GM21825 (cell line): ENCODE data around the gene DCC.
"Not testable (repeated sequence)": the region's sequence is repeated elsewhere in the genome, so short reads cannot be mapped to it uniquely, and the experiment has no call there.

Experiments used
- ATAC-seq: cut with Tn5 transposase; IDR thresholded peaks from one replicate; pipeline ENCODE4 v1.9.1; 2021; ENCODE audit warnings: mild to moderate bottlenecking, moderate library complexity; ENCODE audit not compliant: unreplicated experiment

Gene DCC

GRCh38 chr18:52345428-52345827, 5.4 kb downstream of the DCC start:
- no peak for ATAC-seq

- ATAC-seq = no peak
Observed at GRCh38 chr18:52348209-52348608, 8.2 kb downstream of the DCC start.

GRCh38 chr18:52349498-52349897, 9.5 kb downstream of the DCC start:
- no peak for ATAC-seq

- ATAC-seq = no peak
Observed at GRCh38 chr18:52352920-52353319, 12.9 kb downstream of the DCC start.

GRCh38 chr18:52353589-52353988, 13.6 kb downstream of the DCC start:
- ATAC-seq = no peak

- ATAC-seq = no peak
Observed at GRCh38 chr18:52363861-52364260, 23.9 kb downstream of the DCC start.

GRCh38 chr18:52366851-52367250, 26.9 kb downstream of the DCC start:
- not testable (repeated sequence) for ATAC-seq

- no peak for ATAC-seq
Observed at GRCh38 chr18:52367953-52368742, 28.2 kb downstream of the DCC start.

GRCh38 chr18:52370841-52371240, 30.8 kb downstream of the DCC start:
- no peak for ATAC-seq

- ATAC-seq = no peak
Observed at GRCh38 chr18:52376104-52376503, 36.1 kb downstream of the DCC start.

- ATAC-seq = no peak
Observed at GRCh38 chr18:52377094-52377493, 37.1 kb downstream of the DCC start.

- no peak for ATAC-seq
Observed at GRCh38 chr18:52386306-52386705, 46.3 kb downstream of the DCC start.

- ATAC-seq = no peak
Observed at GRCh38 chr18:52387175-52387574, 47.2 kb downstream of the DCC start.

- ATAC-seq = peak; percentile 49
Observed at GRCh38 chr18:52391810-52392559, 52.0 kb downstream of the DCC start.

- ATAC-seq = no peak
Observed at GRCh38 chr18:52394602-52395001, 54.6 kb downstream of the DCC start.

GRCh38 chr18:52395146-52395852, 55.3 kb downstream of the DCC start:
- ATAC-seq = no peak

- ATAC-seq = no peak
Observed at GRCh38 chr18:52401236-52401635, 61.2 kb downstream of the DCC start.

GRCh38 chr18:52402814-52403213, 62.8 kb downstream of the DCC start:
- no peak for ATAC-seq

- no peak for ATAC-seq
Observed at GRCh38 chr18:52403291-52404021, 63.5 kb downstream of the DCC start.

- ATAC-seq = no peak
Observed at GRCh38 chr18:52408800-52409302, 68.9 kb downstream of the DCC start.

- peak; percentile 96 for ATAC-seq
Observed at GRCh38 chr18:52409727-52410126, 69.7 kb downstream of the DCC start.
